ENCODE measurements around the gene ATP6AP2.

ATP6AP2 gene

GRCh38 chrX:40644821-40645358, 64.1 kb downstream of the ATP6AP2 start:
- DNase-seq (ENCODE audit: low read depth) = no peak

GRCh38 chrX:40646489-40647306, 65.9 kb downstream of the ATP6AP2 start:
- DNase-seq (ENCODE audit: low read depth) = no peak

GRCh38 chrX:40647307-40648197, 66.8 kb downstream of the ATP6AP2 start, which contains the start of gene CXorf38:
TSS of gene CXorf38 (minus strand) at chrX:40647561. CDS start at chrX:40647520, 41 bp downstream.
- DNase-seq (ENCODE audit: low read depth) = no peak

- DNase-seq (ENCODE audit: low read depth) = no peak
These were observed 71.0 kb downstream of the ATP6AP2 start for GRCh38 chrX:40651620-40652223.

- DNase-seq (ENCODE audit: low read depth) = no peak
These were observed 71.9 kb downstream of the ATP6AP2 start for GRCh38 chrX:40652664-40653063.

- no peak for DNase-seq (ENCODE audit: low read depth)
These were observed 72.8 kb downstream of the ATP6AP2 start for GRCh38 chrX:40653535-40653934.
